ENCODE measurements around the gene WDR64.
"Not testable (repeated sequence)": the region's sequence is repeated elsewhere in the genome, so short reads cannot be mapped to it uniquely, and the experiment has no call there.

GRCh38 chr1:241659016-241659415, 6.9 kb downstream of the WDR64 start:
- not testable (repeated sequence) for TF ChIP-seq CTCF (IDR thresholded peaks at IDR 0.05; ENCODE audit: borderline replicate concordance, extremely low read depth, low read length, poor library complexity, severe bottlenecking); EZH2 (IDR thresholded peaks at IDR 0.05; ENCODE audit: borderline replicate concordance, low read depth, low read length, severe bottlenecking)
